HPDE6-E6E7 (cell line): Measurements from ENCODE around the gene SATB1.
"Not testable (repeated sequence)": the region's sequence is repeated elsewhere in the genome, so short reads cannot be mapped to it uniquely, and the experiment has no call there.

Experiments
- DNase-seq: peaks from one replicate; pipeline ENCODE4 v3.0.0; 2011; ENCODE audit warnings: missing footprints; ENCODE audit errors: extremely low spot score

Gene SATB1

DNA sequence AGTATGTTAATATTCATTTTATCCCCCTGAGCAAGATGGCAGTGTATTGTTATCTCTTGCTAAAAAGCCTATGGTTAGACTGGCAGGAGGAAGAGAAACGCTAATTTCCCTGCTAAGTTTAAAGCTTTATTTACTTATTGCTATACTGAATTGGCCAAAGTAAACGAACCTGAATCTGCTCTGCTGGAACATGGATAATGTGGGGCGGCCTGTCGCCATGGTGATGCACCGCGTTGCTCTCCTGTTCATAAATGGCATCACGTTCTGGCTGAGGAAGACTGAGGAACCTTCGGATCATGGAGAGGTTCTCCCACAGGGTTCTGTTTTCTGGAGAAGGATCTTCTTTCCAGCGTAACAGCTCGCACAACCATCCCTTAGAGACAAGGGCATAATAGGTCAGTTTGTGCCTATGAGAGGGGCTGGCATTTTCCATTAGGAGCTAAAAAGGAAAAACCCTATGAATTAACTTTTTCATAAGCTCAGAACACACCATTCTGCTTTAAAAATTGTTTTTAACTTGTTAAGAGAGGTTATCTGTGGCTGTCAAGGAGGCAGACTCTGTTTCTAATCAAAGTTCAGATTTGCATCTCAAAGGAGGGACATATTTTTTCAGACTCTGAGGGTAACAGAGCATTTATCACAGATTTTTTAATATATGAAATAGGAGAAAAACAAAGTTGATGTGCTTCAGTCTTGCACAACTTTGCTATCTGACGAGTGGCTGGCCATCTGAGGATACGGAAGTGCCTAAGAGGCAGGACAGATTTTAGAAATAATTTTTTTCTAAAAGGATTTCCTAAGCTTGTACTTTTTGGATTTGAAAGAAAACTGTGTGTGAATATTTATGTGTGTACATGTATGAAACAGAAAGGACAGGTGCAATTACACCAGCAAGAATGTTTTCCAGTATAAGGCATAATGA is 73.1 kb downstream of the SATB1 start:
- DNase-seq, result no peak

DNA sequence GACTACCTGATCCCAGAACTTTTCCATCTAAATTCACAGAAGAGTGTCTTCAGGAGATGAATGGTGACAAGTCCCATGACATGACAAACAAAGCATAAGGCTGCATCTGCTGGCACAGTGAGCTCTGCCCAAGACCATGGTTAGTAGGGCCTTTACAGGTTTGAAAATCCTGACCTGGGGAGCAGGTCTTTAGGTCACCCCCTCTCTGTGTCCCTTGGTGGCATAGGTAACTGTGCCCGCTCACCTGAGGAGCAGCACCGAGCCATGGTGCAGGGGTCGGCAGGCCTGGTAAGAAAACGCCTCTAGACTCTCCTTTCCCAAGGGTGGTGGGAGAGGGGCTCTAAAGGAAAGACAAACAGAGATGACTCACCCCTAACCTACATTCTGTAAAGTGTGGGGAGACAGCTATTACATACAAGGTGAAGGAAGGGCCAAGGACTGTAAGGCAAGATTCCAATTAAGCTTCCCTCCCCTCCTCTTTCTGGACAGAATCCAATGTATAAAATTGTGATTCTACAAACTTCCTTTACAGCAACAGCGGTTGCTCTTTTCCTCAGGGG is 74.0 kb downstream of the SATB1 start:
- DNase-seq, result no peak

DNA sequence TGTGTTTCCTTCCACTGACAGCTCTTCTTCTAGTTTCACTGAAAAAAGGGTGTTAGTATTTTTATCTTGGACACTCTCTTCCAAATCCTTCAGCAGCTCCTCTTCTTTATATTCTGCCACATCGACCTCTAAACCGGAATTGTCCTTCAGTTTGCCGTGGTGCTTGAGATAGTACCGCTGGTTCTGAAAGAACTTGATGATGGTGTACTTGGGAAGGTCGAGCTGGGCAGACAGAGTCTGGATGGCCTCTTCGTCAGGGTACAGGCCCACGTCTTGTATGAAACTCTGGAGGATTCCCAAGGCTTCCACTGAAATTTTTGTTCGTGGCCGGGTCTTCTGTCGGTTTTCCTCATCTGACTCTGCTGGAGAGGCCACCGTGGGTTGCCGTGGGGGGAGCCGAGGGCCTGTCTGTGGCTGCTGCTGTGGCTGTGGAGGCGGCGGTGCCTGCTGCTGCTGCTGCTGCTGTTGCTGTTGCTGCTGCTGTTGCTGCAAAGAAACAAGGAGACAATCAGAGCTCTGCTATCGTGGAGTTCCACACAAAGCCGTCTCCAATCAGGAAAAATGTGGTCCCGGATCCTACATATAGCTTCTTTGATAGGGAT is 75.8 kb downstream of the SATB1 start:
- DNase-seq, result no peak

DNA sequence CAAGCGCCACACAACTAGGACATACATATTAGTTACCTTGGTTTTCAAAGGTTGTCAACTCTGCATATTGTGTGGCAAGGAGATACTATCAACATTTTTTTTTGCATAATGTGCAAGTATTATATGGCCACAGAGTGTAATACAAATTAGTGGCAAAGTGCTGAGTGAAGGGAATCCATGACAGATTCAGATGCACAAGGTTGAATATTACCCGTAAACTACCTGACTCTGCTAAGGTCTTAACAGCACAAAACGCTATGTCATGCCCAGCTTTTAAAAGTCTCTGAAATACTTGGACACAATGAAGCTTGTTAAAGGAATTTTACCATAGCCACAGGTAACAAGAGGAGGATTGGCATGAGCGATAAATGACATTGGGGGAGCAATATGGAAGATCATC is 79.0 kb downstream of the SATB1 start:
- DNase-seq, result no peak

DNA sequence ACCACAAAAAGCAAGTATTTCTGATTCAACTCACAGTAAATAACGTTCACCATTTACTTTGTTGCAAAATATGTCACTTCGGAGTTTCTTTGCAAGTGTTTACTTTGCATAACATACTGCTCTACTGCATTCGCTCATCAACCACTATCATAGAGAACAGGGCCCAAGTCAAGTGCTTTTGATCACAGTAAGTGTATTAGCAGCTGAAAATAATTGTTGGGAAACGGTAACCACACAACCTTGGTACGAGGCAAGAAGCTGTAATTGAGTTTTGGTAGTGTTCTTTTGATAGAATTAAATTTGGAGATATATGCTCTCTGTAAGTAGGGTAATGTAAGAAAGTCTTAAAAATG is 80.1 kb downstream of the SATB1 start:
- no peak for DNase-seq

DNA sequence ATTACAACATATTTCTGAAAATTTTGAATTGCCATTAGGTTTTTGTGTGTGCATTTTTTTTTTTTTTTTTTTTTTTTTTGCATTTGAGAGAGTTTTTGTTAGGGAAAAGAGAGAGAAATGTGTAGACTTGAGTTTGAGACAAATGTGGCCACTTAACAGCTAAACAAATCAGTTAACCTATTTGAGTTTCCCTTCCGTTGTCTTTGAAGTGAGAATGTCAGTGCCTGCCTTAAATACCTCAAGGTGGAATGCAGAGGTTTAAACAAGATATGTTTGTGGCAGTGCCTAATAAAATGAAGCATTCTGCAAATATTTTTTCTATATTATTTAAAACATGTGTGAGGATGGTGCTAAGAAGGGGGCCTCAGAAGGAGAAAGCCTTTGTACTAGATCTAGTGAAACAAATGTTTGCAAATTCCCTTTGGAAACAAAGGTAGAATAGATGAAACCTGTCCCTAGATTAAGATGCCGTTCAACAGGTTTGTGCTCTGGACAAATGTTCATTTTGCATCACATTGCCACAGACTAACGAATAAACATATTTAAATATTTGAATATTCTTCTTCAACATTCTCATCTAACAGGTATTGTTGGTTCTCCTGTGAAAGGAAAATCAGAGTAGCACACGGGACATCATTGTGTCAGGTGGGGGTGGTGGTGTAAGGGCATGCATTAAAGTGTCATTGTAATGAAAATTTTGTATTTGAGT is 80.7 kb downstream of the SATB1 start:
- DNase-seq, result no peak

DNA sequence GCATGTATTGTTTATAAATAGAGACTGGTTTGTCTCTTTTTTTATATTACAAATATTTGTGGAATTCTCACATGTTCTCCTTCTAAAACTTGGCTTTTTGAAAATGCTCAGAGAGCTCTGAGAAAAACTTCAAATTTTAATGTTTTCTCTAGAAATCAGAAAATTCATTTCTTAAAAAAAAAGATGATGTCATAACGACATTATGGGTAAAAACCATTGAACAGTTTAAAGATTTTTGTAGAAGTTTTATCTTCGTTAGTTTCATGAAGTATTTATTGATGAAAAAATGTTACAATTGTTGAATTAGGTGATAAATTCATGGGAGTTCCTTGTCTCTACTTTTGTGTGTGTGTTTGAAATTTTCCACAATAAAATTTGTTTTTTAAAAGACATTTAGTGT is 81.3 kb downstream of the SATB1 start:
- no peak for DNase-seq

DNA sequence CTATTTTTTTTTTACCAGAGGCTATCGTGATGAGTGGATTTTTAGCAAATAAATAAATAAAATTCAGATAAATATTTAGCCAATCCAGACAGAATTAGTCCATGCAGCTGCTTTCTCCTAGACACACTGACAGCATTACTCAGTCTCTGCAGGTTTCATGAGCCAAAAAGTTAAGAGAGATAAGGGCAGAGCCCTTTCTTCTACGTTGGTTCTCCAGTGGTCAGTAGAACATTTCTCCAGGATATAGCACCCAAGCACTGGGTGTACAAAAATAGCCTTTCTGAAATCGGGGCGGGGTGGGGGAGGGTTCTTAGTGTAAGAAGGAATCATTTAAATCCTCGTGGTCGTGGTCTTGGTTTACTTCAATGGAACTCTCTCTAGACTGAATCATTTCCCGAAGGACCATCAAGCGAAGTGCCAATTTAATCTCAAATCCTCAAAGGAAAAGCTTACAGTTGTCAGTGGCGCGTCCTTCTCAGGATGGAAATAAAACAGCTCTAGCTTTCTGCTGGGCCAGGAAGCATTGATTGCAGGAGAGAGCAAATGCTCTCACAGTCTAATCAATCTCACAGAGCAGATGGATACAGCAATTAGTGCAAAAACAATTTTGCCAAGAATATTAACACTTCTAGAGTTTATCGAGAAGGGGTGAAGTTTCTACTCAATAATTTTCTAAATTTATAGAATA is 86.2 kb downstream of the SATB1 start:
- no peak for DNase-seq

DNA sequence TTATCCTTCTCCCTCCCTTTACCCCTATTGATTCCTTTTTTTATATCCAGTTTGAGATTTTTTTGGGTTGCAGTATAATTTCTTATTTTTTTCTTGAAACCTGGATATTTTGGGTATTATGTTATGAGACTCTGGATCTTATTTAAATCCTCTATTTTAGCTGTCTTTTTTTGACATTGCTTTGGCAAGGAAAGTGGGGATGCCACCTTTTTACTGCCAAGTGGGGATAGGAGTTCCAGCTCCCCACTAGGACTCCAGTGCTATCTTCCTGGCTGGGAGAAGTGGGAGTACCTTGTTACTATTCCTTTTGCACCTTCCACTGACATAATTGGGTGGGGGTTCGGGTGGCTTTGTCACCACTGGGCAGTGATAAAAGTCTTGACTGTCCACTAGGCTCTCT is 87.9 kb downstream of the SATB1 start:
- no peak for DNase-seq

DNA sequence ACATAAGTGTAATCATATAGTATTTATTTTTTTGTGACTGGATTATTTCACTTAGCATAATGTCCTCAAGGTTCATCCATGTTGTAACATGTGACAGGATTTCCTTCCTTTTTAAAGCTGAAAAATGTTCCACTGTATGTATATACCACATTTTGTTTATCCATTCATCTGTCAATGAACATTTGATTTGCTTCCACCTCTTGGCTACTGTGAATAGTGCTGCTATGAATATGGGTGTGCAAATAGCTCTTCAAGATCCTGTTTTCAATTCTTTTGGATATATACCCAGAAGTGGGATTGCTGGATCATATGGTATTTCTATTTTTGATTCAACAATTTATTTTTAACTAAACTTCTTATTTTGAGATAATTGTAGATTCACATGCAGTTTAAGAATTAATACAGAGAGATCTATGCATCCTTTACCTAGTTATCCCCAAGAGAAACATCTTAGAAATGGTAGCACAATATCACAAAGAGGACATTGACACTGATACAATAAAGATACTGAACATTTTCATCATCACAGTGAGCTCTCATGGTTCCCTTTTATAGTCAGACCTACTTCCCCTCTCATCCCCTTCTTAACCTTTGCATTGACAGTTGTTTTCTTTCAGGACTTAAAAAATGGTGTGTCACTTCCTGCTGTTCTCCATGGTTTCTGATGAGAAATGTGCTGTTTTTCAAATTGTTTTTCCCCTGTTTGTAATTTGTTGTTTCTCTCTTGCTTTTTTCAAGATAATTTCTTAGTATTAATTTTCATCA is 90.1 kb downstream of the SATB1 start:
- no peak for DNase-seq

DNA sequence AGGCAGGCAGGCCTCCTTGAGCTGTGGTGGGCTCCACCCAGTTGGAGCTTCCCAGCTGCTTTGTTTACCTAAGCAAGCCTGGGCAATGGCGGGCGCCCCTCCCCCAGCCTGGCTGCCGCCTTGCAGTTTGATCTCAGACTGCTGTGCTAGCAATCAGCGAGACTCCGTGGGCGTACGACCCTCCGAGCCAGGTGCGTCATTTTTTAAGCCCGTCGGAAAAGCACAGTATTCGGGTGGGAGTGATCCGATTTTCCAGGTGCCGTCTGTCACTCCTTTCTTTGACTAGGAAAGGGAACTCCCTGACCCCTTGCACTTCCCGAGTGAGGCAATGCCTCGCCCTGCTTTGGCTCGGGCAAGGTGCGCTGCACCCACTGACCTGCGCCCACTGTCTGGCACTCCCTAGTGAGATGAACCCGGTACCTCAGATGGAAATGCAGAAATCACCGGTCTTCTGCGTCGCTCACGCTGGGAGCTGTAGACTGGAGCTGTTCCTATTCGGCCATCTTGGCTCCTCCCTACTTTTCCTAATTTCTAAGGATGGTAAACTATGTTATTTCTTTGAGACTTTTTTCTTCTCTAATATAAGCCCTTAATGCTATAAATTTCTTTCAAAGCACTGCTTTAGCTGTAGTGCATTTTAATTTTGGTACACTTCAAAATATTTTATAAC is 94.2 kb downstream of the SATB1 start:
- not testable (repeated sequence) for DNase-seq

DNA sequence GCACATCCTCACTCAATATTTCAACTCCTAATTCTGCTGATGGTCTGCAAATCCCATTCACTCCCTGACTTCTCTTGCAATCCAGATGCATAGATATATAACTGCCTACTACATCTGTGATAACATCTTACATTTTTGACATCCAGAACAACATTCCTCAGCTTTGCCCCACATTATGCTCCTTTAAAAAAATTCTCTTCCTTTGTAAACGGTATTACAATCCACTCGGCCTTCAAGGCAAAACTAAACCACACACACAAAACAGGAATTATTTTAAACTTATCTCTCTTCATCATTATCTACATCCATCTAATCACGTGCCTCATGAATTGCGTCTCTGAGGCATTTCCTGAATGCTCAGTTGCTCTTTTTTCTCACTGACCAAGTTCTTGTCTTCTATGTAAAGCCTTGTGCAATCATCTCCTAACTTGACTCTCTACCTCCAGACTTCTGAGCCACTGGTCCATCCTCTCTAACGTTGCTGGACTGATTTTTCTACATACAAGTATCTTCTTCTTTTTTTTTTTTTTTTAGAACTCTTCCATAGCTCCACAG is 117.0 kb downstream of the SATB1 start:
- no peak for DNase-seq

DNA sequence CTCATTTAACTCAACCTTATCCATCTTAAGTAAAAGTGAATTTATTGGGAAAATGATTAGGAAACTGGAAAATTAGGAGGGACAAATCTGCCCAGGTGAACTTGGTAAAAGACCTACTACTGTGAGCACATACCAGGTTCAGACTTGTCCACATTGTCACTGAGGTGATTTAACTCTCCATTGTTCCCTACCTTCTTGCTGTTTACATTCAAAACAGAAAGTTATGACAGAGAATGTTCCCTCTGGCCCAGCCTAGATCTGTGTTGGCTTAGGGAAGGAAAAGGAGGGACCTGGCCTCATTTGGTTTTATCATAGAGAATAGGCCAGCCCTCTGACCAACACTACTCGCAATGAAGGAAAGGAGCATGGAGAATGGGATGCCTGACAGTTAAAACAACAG is 117.6 kb downstream of the SATB1 start:
- DNase-seq, result no peak

DNA sequence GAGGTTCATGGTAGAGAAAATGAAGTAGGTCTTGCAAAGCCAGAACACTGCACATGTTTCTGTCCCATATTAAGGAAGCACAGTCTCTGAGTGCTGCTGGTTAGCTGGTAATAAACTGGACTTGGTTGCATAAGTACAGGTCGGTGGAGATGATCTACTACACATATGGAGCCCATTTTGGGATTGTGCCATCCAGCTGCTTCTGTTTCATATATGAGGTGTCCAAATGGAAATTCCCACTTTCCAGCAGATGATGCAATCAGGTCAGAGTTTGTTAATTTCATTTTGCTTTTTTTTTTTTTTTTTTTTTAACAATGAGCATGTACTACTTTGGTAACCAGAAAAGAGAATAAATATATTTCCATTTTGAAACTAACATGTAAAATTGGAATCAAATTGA is 122.6 kb downstream of the SATB1 start:
- DNase-seq, result no peak

DNA sequence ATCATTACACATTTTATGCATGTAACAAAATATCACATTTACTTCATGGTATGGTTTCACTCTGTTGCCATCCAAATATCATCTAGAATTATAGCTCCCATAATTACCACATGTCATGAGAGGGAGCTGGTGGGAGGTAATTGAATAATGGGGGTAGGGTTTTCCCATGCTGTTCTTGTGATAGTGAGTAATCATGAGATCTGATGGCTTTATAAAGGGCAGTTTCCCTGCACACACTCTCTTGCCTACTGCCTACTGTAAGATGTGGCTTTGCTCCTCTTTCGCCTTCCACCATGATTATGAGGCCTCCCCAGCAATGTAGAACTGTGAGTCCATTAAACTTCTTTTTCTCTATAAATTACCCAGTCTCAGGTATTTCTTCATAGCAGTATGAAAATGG is 123.4 kb downstream of the SATB1 start:
- no peak for DNase-seq

DNA sequence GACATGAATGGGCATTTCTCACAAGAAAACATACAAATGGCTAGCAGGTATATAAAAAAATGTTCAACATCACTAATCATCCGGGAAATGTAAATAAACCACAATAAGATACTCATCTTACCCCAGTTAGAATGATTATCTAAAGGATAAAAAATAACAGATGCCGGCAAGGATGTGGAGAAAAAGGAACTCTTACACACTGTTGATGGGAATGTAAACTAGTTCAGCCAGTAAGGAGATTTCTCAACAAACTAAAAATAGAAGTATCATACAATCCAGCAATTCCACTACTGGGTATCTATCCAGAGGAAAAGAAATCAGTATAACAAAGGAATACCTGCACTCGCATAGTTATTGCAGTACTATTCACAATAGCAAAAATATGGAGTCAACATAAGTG is 124.2 kb downstream of the SATB1 start:
- no peak for DNase-seq

DNA sequence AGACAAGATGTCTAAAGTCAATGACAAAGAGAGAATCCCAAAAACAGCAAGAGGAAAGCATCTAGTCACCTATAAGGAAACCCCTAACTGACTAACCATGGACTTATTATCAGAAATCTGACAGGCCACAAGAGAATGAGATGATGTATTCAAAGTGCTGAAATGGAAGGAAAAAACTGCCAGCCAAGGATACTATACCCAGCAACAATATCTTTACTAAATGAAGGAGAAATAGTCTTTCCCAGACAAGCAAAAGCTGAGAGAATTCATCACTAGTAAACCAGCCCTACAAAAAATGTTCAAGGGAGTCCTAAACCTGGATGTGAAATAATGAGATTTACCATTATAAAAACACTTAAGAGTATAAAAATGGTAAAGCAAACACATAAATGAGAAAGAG is 128.0 kb downstream of the SATB1 start:
- no peak for DNase-seq
